Ishikawa (cell line): Measurements from ENCODE around the gene ARL5B.

Experiments used
- CEBPB ChIP-seq: IDR thresholded peaks from 2 replicates; pipeline ENCODE4 v1.6.1; 2012
- EGR1 ChIP-seq: IDR thresholded peaks from 2 replicates; pipeline ENCODE4 v1.6.1; 2012
- EP300 ChIP-seq: IDR thresholded peaks from 2 replicates; pipeline ENCODE4 v1.6.1; 2012; ENCODE audit warnings: borderline replicate concordance
- FOXM1 ChIP-seq: IDR thresholded peaks from 2 replicates; pipeline ENCODE4 v1.6.1; 2012; ENCODE audit warnings: low read depth, borderline replicate concordance
- RAD21 ChIP-seq: IDR thresholded peaks from 2 replicates; pipeline ENCODE4 v1.6.1; 2012; ENCODE audit warnings: low read depth
- REST ChIP-seq: IDR thresholded peaks from 2 replicates; pipeline ENCODE4 v1.6.1; 2012; ENCODE audit warnings: low read depth, mild to moderate bottlenecking
- TCF12 ChIP-seq: IDR thresholded peaks from 2 replicates; pipeline ENCODE4 v1.6.1; 2012; ENCODE audit warnings: low read depth
- TEAD4 ChIP-seq: IDR thresholded peaks from 2 replicates; pipeline ENCODE4 v1.6.1; 2012
- USF1 ChIP-seq: IDR thresholded peaks from 2 replicates; pipeline ENCODE4 v1.6.1; 2012

GRCh38 chr10:18666810-18667209 is 7.6 kb downstream of the ARL5B start:
- TF ChIP-seq USF1 = no peak
- TF ChIP-seq FOXM1 = no peak
- TF ChIP-seq REST = no peak
- TF ChIP-seq RAD21 = no peak
- no peak for TF ChIP-seq EP300
- TF ChIP-seq EGR1 = no peak
- no peak for TF ChIP-seq TEAD4
- TF ChIP-seq CEBPB = no peak
- TF ChIP-seq TCF12 = no peak
